Naive B cell (primary cell): ENCODE results near the gene SORCS2. TPM values are rescaled to one million over a fixed set of nuclear protein-coding genes. Genes with fewer than 3 reads are reported as not detected.
A peak's percentile ranks its signal among the peaks of the same experiment; 100 is the strongest.

Experiments
- ATAC-seq, 2 donors: fragments of 150-1000 bp; cut with Tn5 transposase; 2 replicates each; pipeline ENCODE4 v1.10.0; 2021; ENCODE audit warnings: low read depth in 2 of 2, mild to moderate bottlenecking in 2 of 2, moderate library complexity in 2 of 2
- DNase-seq: peaks from one replicate; pipeline ENCODE4 v3.0.0; 2022
- H3K27ac Mint-ChIP-seq, 6 donors: one replicate each; pipeline ENCODE4 v1.8.0; 2020 to 2022; ENCODE audit warnings: mild to moderate bottlenecking in 6 of 6, mixed read lengths in 6 of 6, moderate library complexity in 5 of 6, inconsistent platforms in 2 of 6
- H3K27me3 Mint-ChIP-seq, 3 donors: one replicate each; pipeline ENCODE4 v1.8.0; 2021 to 2022; ENCODE audit warnings: mixed read lengths in 3 of 3, mild to moderate bottlenecking in 1 of 3
- H3K36me3 Mint-ChIP-seq, 2 donors: one replicate each; pipeline ENCODE4 v1.8.0; 2020 to 2022; ENCODE audit warnings: mixed read lengths in 2 of 2, inconsistent platforms in 1 of 2, mild to moderate bottlenecking in 1 of 2
- H3K4me1 Mint-ChIP-seq, 3 donors: one replicate each; pipeline ENCODE4 v1.8.0; 2020 to 2022; ENCODE audit warnings: mixed read lengths in 3 of 3, inconsistent platforms in 1 of 3, mild to moderate bottlenecking in 1 of 3, moderate library complexity in 1 of 3
- H3K4me3 Mint-ChIP-seq, 8 donors: one replicate each; pipeline ENCODE4 v1.8.0; 2020 to 2022; ENCODE audit warnings: mild to moderate bottlenecking in 8 of 8, mixed read lengths in 8 of 8, moderate library complexity in 8 of 8, inconsistent platforms in 2 of 8
- H3K9me3 Mint-ChIP-seq, 7 donors: one replicate each; pipeline ENCODE4 v1.8.0; 2020 to 2022; ENCODE audit warnings: mixed read lengths in 7 of 7, mild to moderate bottlenecking in 5 of 7, inconsistent platforms in 2 of 7, moderate library complexity in 1 of 7
- polyA plus RNA-seq, 6 donors: library from polyadenylated mRNA; unstranded; fragments of 300-500 nt; fragmentation: Illumina TruSeq; gene quantifications; one replicate each; pipeline ENCODE4 v1.2.3, GENCODE V29; 2021; ENCODE audit warnings: low read depth in 6 of 6

Gene SORCS2
- polyA plus RNA-seq, 6 donors from 2014 or later, result not detected

GRCh38 chr4:7421356-7422150 is 229.2 kb downstream of the SORCS2 start:
- Mint-ChIP-seq H3K36me3 (peaks cover 0 to 8% of the 10 kb centered on the region in 2 donors), H3K9me3 (peaks cover 2 to 14% (median 8%) of the 10 kb centered on the region in 7 donors), H3K4me1 (no peaks in the 10 kb centered on the region), H3K27ac (peak overlapping the region in 1 of 6 donors; percentile 33), H3K27me3 (no peaks in the 10 kb centered on the region), H3K4me3 (no peak overlapping the region)
- DNase-seq (no peak), ATAC-seq (no peak)

GRCh38 chr4:7422151-7422897 is 230.0 kb downstream of the SORCS2 start:
- Mint-ChIP-seq H3K27ac (no peak overlapping the region), H3K4me1 (no peaks in the 10 kb centered on the region), H3K9me3 (peaks cover 0 to 14% (median 8%) of the 10 kb centered on the region in 7 donors), H3K27me3 (no peaks in the 10 kb centered on the region), H3K36me3 (peaks cover 0 to 8% of the 10 kb centered on the region in 2 donors), H3K4me3 (no peak overlapping the region)
- ATAC-seq, result no peak
- DNase-seq, result no peak

GRCh38 chr4:7422898-7423180 is 230.5 kb downstream of the SORCS2 start:
- DNase-seq, result no peak
- Mint-ChIP-seq H3K9me3 (peaks cover 0 to 12% (median 8%) of the 10 kb centered on the region in 7 donors), H3K4me3 (no peak overlapping the region), H3K36me3 (peaks cover 0 to 6% of the 10 kb centered on the region in 2 donors), H3K27ac (no peak overlapping the region), H3K4me1 (no peaks in the 10 kb centered on the region), H3K27me3 (no peaks in the 10 kb centered on the region)
- ATAC-seq, result no peak

GRCh38 chr4:7423391-7423790 is 231.1 kb downstream of the SORCS2 start:
- Mint-ChIP-seq H3K36me3 (peaks cover 0 to under 1% of the 10 kb centered on the region in 2 donors), H3K27me3 (peaks cover 0 to under 1% (median 0%) of the 10 kb centered on the region in 3 donors), H3K4me1 (no peaks in the 10 kb centered on the region), H3K27ac (no peak overlapping the region), H3K4me3 (no peak overlapping the region), H3K9me3 (peaks cover 0 to 8% (median 3%) of the 10 kb centered on the region in 7 donors)
- ATAC-seq (no peak), DNase-seq (no peak)

- DNase-seq (no peak), ATAC-seq (no peak)
- Mint-ChIP-seq H3K36me3 (no peaks in the 10 kb centered on the region), H3K4me1 (no peaks in the 10 kb centered on the region), H3K4me3 (no peak overlapping the region), H3K27ac (no peak overlapping the region), H3K27me3 (peaks cover 0 to 5% (median 0%) of the 10 kb centered on the region in 3 donors), H3K9me3 (peaks cover 0 to 2% (median 0%) of the 10 kb centered on the region in 7 donors)
Measured at GRCh38 chr4:7423801-7424552, 231.6 kb downstream of the SORCS2 start.

- Mint-ChIP-seq H3K27ac (no peak overlapping the region), H3K9me3 (no peaks in the 10 kb centered on the region), H3K4me1 (no peaks in the 10 kb centered on the region), H3K27me3 (peaks cover 0 to 5% (median 0%) of the 10 kb centered on the region in 3 donors), H3K4me3 (no peak overlapping the region), H3K36me3 (no peaks in the 10 kb centered on the region)
- ATAC-seq (no peak), DNase-seq (no peak)
Measured at GRCh38 chr4:7424553-7425111, 232.3 kb downstream of the SORCS2 start.

- DNase-seq, result no peak
- H3K9me3 Mint-ChIP-seq, result no peaks in the 10 kb centered on the region
- ATAC-seq, result no peak
Measured at GRCh38 chr4:7425124-7425523, 232.8 kb downstream of the SORCS2 start.

GRCh38 chr4:7425591-7426468 is 233.5 kb downstream of the SORCS2 start:
- Mint-ChIP-seq H3K27ac (no peak overlapping the region), H3K4me1 (peaks cover 0 to 4% (median 0%) of the 10 kb centered on the region in 3 donors), H3K4me3 (no peak overlapping the region), H3K27me3 (peaks cover 0 to 5% (median 0%) of the 10 kb centered on the region in 3 donors), H3K9me3 (no peaks in the 10 kb centered on the region), H3K36me3 (no peaks in the 10 kb centered on the region)
- ATAC-seq (no peak), DNase-seq (no peak)

More at GRCh38 chr4:7425124-7425523, 232.8 kb downstream of the SORCS2 start:
- H3K27ac Mint-ChIP-seq, result no peak overlapping the region
- peaks cover 0 to 5% (median 0%) of the 10 kb centered on the region in 3 donors for H3K27me3 Mint-ChIP-seq
- H3K36me3 Mint-ChIP-seq, result no peaks in the 10 kb centered on the region
- H3K4me1 Mint-ChIP-seq, result no peaks in the 10 kb centered on the region
- H3K4me3 Mint-ChIP-seq, result no peak overlapping the region

- Mint-ChIP-seq H3K27me3 (peaks cover 0 to 5% (median 0%) of the 10 kb centered on the region in 3 donors), H3K4me1 (peaks cover 0 to 6% (median 0%) of the 10 kb centered on the region in 3 donors), H3K27ac (no peak overlapping the region), H3K9me3 (no peaks in the 10 kb centered on the region), H3K4me3 (no peak overlapping the region), H3K36me3 (no peaks in the 10 kb centered on the region)
- no peak for ATAC-seq
- no peak for DNase-seq
Measured at GRCh38 chr4:7426525-7427171, 234.3 kb downstream of the SORCS2 start.

GRCh38 chr4:7427361-7427760 is 235.0 kb downstream of the SORCS2 start:
- no peaks in the 10 kb centered on the region for H3K36me3 Mint-ChIP-seq
- H3K27ac Mint-ChIP-seq, result peak overlapping the region in 1 of 6 donors; percentile 87
- ATAC-seq, result no peak
- no peak for DNase-seq
- H3K27me3 Mint-ChIP-seq, result peaks cover 0 to 5% (median 0%) of the 10 kb centered on the region in 3 donors
- H3K4me3 Mint-ChIP-seq, result no peak overlapping the region
- H3K9me3 Mint-ChIP-seq, result no peaks in the 10 kb centered on the region
- H3K4me1 Mint-ChIP-seq, result peaks cover 0 to 6% (median 0%) of the 10 kb centered on the region in 3 donors

- Mint-ChIP-seq H3K27me3 (peaks cover 0 to 5% (median 0%) of the 10 kb centered on the region in 3 donors), H3K9me3 (no peaks in the 10 kb centered on the region), H3K36me3 (no peaks in the 10 kb centered on the region), H3K27ac (no peak overlapping the region), H3K4me1 (peaks cover 0 to 6% (median 0%) of the 10 kb centered on the region in 3 donors), H3K4me3 (no peak overlapping the region)
- no peak for DNase-seq
- no peak for ATAC-seq
Measured at GRCh38 chr4:7427831-7428260, 235.5 kb downstream of the SORCS2 start.
